ENCODE data around the gene MAP2K5.

DNA sequence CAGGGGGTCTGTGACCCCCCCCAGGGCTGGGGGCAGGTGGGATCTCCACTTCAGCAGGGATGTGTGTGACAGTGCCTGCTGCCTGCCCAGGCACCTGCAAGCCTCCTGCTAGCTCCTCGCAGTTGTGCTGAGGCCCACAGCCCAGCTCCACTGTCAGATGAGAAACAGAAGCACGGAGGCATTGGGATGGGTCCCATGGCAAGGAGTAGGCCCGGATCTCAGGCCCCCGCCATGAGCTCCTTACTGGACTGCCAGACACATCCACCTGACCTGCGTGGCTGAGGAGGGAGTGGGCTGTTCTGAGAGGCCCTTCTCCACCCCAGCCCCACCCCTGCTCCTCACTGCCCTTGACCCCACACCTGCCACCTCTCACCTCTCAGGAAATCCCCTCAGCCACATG is 264.6 kb downstream of the MAP2K5 start:
- TF ChIP-seq CTCF (IDR thresholded peaks at IDR 0.05) = no peak
- no peak for TF ChIP-seq POLR2AphosphoS5 (IDR thresholded peaks at IDR 0.05)
- TF ChIP-seq POLR2A (IDR thresholded peaks at IDR 0.05) = no peak
